Measurements from ENCODE around the gene TMSB4X.
"Not testable (repeated sequence)": the region's sequence is repeated elsewhere in the genome, so short reads cannot be mapped to it uniquely, and the experiment has no call there.

Gene TMSB4X

GRCh38 chrX:12997906-12998687, 23.2 kb downstream of the TMSB4X start:
- no peak for DNase-seq

GRCh38 chrX:12999422-12999821, 24.5 kb downstream of the TMSB4X start:
- DNase-seq = no peak

GRCh38 chrX:13000301-13000811, 25.4 kb downstream of the TMSB4X start:
- DNase-seq = peak; percentile 30 to 60

DNA sequence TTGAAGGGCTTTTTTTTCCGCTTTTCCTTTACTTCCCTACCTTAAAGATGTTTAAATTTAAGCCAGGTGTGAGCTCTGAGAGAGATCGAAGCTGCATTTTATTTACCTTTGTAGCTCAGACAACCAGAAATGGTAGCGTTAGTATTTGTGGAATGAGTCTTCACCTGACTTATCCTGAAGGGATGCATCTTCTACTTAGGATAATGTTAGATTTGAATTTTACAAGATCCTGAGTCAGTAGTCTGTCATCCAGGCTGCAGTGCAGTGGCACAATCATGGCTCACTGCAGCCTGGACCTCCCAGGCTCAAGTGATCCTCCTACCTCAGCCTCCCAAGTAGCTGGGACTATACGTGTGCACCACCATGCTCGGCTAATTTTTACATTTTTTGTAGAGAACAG, 26.2 kb downstream of the TMSB4X start:
- DNase-seq = no peak

DNA sequence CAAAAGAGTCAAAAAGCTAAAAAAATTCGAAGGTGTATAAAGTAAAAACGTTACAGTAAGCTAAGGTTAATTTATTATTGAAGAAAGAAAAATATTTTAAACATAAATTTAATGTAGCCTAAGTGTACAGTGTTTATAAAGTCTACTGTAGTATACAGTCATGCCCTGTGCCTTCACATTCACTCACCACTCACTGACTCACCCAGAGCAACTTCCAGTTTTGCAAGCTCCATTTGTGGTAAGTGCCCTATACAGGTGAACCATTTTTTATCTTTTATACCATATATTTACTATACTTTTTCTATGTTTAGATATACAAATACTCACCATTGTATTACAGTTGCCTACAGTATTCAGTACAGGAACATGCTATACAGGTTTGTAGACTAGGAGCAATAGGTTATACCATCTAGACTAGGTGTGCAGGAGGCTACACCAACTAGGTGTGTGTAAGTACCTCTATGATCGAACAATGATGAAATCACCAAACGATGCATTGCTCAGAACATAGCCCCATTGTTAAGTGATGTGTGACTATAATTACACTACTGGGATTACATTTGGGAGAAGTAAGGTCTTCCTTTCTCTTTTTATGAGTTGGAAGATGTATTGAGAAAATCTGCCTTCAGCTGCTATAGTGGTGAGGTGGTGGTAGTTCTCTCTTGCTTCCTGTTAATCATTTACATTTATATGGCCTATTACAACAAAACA, 27.2 kb downstream of the TMSB4X start:
- no peak for DNase-seq

GRCh38 chrX:13005661-13006473, 31.0 kb downstream of the TMSB4X start:
- DNase-seq = no peak

- DNase-seq = peak in 1 of 2 experiments; percentile 14
These were observed 32.7 kb downstream of the TMSB4X start for GRCh38 chrX:13007519-13008188.

DNA sequence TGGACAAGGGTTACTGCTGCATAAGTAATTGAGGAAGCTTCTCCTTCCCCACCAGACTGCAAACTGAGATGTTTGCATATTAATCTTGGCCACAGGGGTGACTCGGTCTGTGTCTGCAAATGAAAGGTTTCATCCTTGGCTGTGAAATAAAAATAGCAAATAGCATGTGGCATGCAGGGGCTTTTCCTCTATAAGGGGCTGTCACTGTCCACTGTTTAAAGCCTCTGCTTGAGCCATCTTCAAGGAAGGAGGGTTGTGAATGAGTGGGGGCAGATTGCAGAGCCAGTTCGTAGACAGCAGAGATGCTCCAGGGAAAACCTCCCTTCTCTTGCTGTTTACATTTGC, 33.3 kb downstream of the TMSB4X start:
- DNase-seq = no peak

GRCh38 chrX:13008851-13009250, 33.9 kb downstream of the TMSB4X start:
- no peak for DNase-seq

- no peak for DNase-seq
These were observed 34.4 kb downstream of the TMSB4X start for GRCh38 chrX:13009273-13009672.

DNA sequence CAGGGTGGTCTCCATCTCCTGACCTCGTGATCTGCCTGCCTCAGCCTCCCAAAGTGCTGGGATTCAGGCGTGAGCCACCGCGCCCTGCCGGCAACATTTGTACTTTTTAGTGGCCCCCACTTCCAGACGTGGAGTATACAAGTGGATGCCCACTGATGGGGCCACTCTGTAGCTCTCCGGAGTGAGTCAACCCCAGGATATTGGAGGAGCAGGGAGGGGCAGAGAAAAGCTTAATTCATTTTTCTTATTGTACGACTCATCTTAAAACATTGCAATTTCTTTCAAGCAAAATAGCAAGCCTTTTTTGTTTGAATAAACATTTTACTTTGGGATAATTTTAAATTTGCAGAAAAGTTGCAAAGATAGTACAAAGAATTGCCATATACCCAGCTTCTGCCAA, 34.9 kb downstream of the TMSB4X start:
- no peak for DNase-seq

GRCh38 chrX:13010546-13010945, 35.6 kb downstream of the TMSB4X start:
- no peak for DNase-seq

DNA sequence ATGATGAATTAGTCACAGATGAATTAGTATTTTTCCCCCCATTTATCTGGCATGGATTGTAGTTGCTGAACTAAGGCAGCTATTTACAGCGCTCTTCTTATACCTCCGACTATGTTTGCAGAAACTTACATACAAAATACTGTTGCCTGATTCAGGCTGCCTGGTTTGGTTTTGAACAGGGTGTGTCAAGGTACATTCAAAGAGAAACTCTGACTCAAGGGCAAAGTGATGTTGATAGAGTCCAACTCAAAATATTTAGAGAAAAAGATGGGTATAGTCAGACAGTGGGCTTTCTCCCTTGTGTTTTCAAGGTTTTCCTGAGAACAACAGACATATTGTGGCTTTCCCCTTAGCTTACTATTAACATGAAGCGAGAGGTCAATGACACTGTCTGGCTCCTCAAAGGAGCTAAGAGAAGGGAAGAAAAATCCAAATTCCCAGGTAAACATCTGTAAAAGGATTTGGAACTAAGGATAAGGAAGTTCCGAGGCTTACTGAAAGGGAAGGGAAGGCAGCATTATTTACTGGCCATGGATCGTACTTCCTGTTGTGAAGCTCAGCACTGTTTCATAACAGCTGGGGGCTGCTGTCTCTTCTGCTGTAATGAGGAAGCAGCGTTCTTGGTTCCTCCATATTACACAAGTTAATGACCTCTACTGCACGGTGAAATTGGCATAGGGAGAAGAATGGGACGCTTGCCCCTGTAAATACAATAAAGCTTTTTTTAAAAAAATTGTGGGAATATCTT, 38.6 kb downstream of the TMSB4X start:
- peak in 1 of 2 experiments; percentile 10 for DNase-seq

- no peak for DNase-seq
These were observed 39.5 kb downstream of the TMSB4X start for GRCh38 chrX:13014111-13015096.

- DNase-seq = no peak
These were observed 40.8 kb downstream of the TMSB4X start for GRCh38 chrX:13015536-13016236.

DNA sequence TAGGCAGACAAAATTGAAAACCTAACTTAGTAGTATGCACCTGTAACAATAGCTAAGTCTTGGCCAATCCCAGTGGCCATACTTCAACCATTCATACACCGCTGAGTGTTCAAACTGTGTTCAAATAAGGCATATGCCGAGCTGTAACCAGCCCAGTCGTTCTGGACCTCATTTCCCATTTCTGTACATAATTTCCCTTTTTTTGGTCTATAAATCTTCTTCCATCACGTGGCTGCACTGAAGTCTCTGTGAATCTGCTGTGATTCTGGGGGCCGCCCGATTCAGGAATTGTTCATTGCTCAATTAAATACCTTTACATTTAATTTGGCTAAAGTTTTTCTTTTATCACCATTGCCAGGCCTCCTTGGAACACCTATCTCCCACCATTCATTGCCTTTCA, 41.8 kb downstream of the TMSB4X start:
- DNase-seq = not testable (repeated sequence)

DNA sequence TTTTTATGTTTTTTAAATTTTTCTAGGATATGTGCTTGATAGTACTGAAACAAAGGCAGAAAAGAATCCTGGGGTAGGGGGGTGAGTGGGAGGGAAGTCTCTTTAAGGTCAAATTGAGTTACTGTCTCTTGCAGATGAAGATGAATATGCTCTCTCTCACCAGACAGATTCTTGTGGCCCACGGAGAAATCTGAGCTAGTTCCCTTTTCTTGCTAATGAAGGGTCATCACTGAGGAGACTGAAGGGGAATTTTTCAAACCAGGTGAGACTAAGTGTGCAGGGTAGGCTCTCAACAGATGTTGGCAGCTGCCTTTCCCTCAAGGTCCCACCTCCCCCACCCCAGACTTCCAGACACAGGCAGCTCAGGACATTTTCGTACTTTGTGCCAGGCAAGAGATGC, 48.0 kb downstream of the TMSB4X start:
- no peak for DNase-seq

DNA sequence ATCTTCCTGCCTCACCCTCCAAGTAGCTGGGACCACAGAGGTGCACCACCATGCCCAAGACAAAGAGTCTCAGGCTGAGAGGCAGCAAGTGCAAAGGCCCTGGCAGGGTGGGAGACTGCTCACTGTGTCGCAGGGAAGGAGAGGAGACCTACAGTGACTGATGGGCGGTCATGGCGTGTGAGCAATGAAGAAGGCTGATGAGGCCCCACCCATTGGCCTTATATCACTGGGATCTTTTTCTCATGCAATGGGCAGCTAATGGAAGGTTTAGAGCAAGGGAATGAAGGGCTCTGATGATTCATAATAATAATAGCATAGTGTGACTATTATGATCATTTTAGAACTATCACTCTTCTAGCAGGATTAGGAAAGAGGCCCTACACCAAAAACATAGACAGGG, 48.7 kb downstream of the TMSB4X start:
- DNase-seq = no peak

- no peak for DNase-seq
These were observed 49.1 kb downstream of the TMSB4X start for GRCh38 chrX:13023979-13024378.

DNA sequence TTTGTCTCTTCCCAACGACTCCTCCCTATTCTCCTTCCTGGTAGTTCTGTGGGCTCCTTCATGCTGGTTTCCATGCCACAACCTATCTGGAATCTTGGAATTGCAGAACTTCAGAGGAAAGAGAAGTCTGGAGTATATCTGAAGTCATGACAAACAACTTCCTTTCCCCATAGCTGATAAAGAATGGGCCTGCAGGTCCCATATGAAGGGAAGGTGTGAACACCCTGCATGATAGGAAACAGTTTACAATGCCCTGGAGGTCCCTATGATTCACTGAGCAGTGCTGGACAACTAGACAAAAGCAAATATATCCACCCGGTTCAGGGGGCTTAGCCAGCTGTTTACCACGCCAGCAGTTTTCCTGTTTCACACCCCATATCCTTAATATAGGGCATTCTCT, 50.1 kb downstream of the TMSB4X start:
- DNase-seq = no peak

Measured in NCI-H2081 (cell line).